H9 (cell line): ENCODE data around the gene STAU1. TPM values are rescaled to one million over a fixed set of nuclear protein-coding genes. Genes with fewer than 3 reads are reported as not detected.

ENCODE experiments used
- DNase-seq: peaks from one replicate; pipeline ENCODE4 v3.0.0-alpha.2; 2017
- H2AFZ ChIP-seq: one replicate; pipeline ENCODE4 v1.6.1; 2013; ENCODE audit warnings: mild to moderate bottlenecking, low read length, control low read depth, moderate library complexity
- H2AK5ac ChIP-seq: 2 replicates; pipeline ENCODE4 v1.6.1; 2013; ENCODE audit warnings: low read length, control low read depth, mixed read lengths; ENCODE audit not compliant: insufficient read length
- H2BK120ac ChIP-seq: one replicate; pipeline ENCODE4 v1.6.1; 2013; ENCODE audit warnings: low read depth, mild to moderate bottlenecking, low read length, control low read depth, inconsistent platforms; ENCODE audit not compliant: poor library complexity, severe bottlenecking
- H2BK12ac ChIP-seq: 2 replicates; pipeline ENCODE4 v1.6.1; 2013; ENCODE audit warnings: low read length, control low read depth, mixed read lengths, low read depth; ENCODE audit not compliant: insufficient read length
- H2BK15ac ChIP-seq: 2 replicates; pipeline ENCODE4 v1.6.1; 2013; ENCODE audit warnings: low read depth, low read length, control low read depth
- H2BK20ac ChIP-seq: one replicate; pipeline ENCODE4 v1.6.1; 2013; ENCODE audit warnings: low read depth, mild to moderate bottlenecking, low read length, control low read depth, inconsistent platforms; ENCODE audit not compliant: poor library complexity, severe bottlenecking
- H2BK5ac ChIP-seq: 2 replicates; pipeline ENCODE4 v1.6.1; 2013; ENCODE audit warnings: low read length, control low read depth, mixed read lengths; ENCODE audit not compliant: insufficient read length
- H3K14ac ChIP-seq: 2 replicates; pipeline ENCODE4 v1.6.1; 2013; ENCODE audit warnings: low read length, control low read depth; ENCODE audit not compliant: insufficient read depth
- H3K18ac ChIP-seq: 2 replicates; pipeline ENCODE4 v1.6.1; 2013; ENCODE audit warnings: low read depth, mild to moderate bottlenecking, mixed read lengths, low read length, control low read depth; ENCODE audit not compliant: insufficient read length
- H3K23ac ChIP-seq: 2 replicates; pipeline ENCODE4 v1.6.1; 2013; ENCODE audit warnings: low read length, control low read depth, mixed read lengths, low read depth; ENCODE audit not compliant: insufficient read length
- H3K23me2 ChIP-seq: 2 replicates; pipeline ENCODE4 v1.6.1; 2013; ENCODE audit warnings: low read depth, mild to moderate bottlenecking, mixed read lengths, low read length, control low read depth; ENCODE audit not compliant: insufficient read length, poor library complexity, severe bottlenecking
- H3K27ac ChIP-seq: 2 replicates; pipeline ENCODE4 v1.5.1; 2013; ENCODE audit warnings: low read length, control low read depth, mixed read lengths, low read depth; ENCODE audit not compliant: insufficient read length
- H3K27me3 ChIP-seq: 2 replicates; pipeline ENCODE4 v1.6.1; 2013; ENCODE audit warnings: low read length, control low read depth, inconsistent platforms; ENCODE audit not compliant: insufficient read depth
- H3K4ac ChIP-seq: 2 replicates; pipeline ENCODE4 v1.6.1; 2013; ENCODE audit warnings: low read depth, mild to moderate bottlenecking, control low read depth, inconsistent platforms, low read length, moderate library complexity
- H3K4me1 ChIP-seq: 2 replicates; pipeline ENCODE4 v1.6.1; 2013; ENCODE audit warnings: low read length, control low read depth, inconsistent platforms; ENCODE audit not compliant: insufficient read depth
- H3K4me2 ChIP-seq: 2 replicates; pipeline ENCODE4 v1.6.1; 2013; ENCODE audit warnings: low read length, control low read depth, mixed read lengths; ENCODE audit not compliant: insufficient read length, insufficient read depth
- H3K56ac ChIP-seq: 2 replicates; pipeline ENCODE4 v1.6.1; 2013; ENCODE audit warnings: low read depth, mild to moderate bottlenecking, mixed read lengths, low read length, control low read depth; ENCODE audit not compliant: insufficient read length
- H3K79me1 ChIP-seq: 2 replicates; pipeline ENCODE4 v1.6.1; 2013; ENCODE audit warnings: low read depth, mild to moderate bottlenecking, moderate library complexity, low read length, control low read depth, inconsistent platforms; ENCODE audit not compliant: insufficient read depth, poor library complexity, severe bottlenecking
- H3K79me2 ChIP-seq: 2 replicates; pipeline ENCODE4 v1.6.1; 2013; ENCODE audit warnings: low read length, control low read depth, inconsistent platforms; ENCODE audit not compliant: insufficient read depth
- H3K9ac ChIP-seq: 2 replicates; pipeline ENCODE4 v1.6.1; 2013; ENCODE audit warnings: low read length, control low read depth, mixed read lengths; ENCODE audit not compliant: insufficient read length; ENCODE audit errors: extremely low read depth
- H3K9me3 ChIP-seq: one replicate; pipeline ENCODE4 v1.6.1; 2013; ENCODE audit warnings: low read depth, low read length, inconsistent platforms; ENCODE audit not compliant: control insufficient read depth
- H3T11ph ChIP-seq: one replicate; pipeline ENCODE4 v1.6.1; 2013; ENCODE audit warnings: mild to moderate bottlenecking, low read length, control low read depth, inconsistent platforms
- H4K20me1 ChIP-seq: one replicate; pipeline ENCODE4 v1.6.1; 2013; ENCODE audit not compliant: control insufficient read depth, insufficient read length, insufficient read depth
- H4K5ac ChIP-seq: 2 replicates; pipeline ENCODE4 v1.6.1; 2013; ENCODE audit warnings: low read depth, mild to moderate bottlenecking, mixed read lengths, low read length, control low read depth; ENCODE audit not compliant: insufficient read length
- H4K8ac ChIP-seq: replicated peaks from 2 replicates; pipeline ENCODE4 v1.6.1; 2013; ENCODE audit warnings: low read length, control low read depth, mixed read lengths, low read depth; ENCODE audit not compliant: insufficient read length
- H4K91ac ChIP-seq: 2 replicates; pipeline ENCODE4 v1.6.1; 2013; ENCODE audit warnings: low read depth, mild to moderate bottlenecking, moderate library complexity, mixed read lengths, low read length, control low read depth; ENCODE audit not compliant: insufficient read length
- H3K27ac Mint-ChIP-seq, 3 experiments: 2 replicates in 2 of 3; 3 replicates in 1 of 3; pipeline ENCODE4 v1.8.0; 2020 to 2021; ENCODE audit warnings: mixed read lengths in 3 of 3, mild to moderate bottlenecking in 1 of 3, moderate library complexity in 1 of 3
- H3K27me3 Mint-ChIP-seq: 2 replicates; pipeline ENCODE4 v1.8.0; 2021; ENCODE audit warnings: low read depth, mild to moderate bottlenecking, moderate library complexity, mixed read lengths
- H3K36me3 Mint-ChIP-seq, 3 experiments: 2 replicates in 2 of 3; 3 replicates in 1 of 3; pipeline ENCODE4 v1.8.0; 2020 to 2021; ENCODE audit warnings: low read depth in 3 of 3, mixed read lengths in 3 of 3; ENCODE audit not compliant: insufficient read depth in 1 of 3
- H3K4me1 Mint-ChIP-seq, 2 experiments: 2 replicates each; pipeline ENCODE4 v1.8.0; 2020; ENCODE audit warnings: mixed read lengths in 2 of 2
- H3K4me3 Mint-ChIP-seq, 2 experiments: 2 replicates in 1 of 2; 3 replicates in 1 of 2; pipeline ENCODE4 v1.8.0; 2020 to 2021; ENCODE audit warnings: mild to moderate bottlenecking in 2 of 2, mixed read lengths in 2 of 2, moderate library complexity in 1 of 2
- H3K9me3 Mint-ChIP-seq, 2 experiments: 2 replicates in 1 of 2; 3 replicates in 1 of 2; pipeline ENCODE4 v1.8.0; 2020; ENCODE audit warnings: mild to moderate bottlenecking in 2 of 2, mixed read lengths in 2 of 2, moderate library complexity in 1 of 2
- WGBS: extraction: QIAGEN DNeasy Blood & Tissue Kit; methylation state at CpG from one replicate; pipeline ENCODE4 v1.1.7; 2013; ENCODE audit warnings: missing lambda C conversion rate, low lambda C conversion rate, mixed read lengths; ENCODE audit not compliant: insufficient read length; ENCODE audit errors: extremely low coverage; 5-methylcytosine and 5-hydroxymethylcytosine counted together
- total RNA-seq: library from RNA; stranded (reverse); gene quantifications from 2 replicates; pipeline ENCODE4 v1.2.1, GENCODE V29; 2021
- TF ChIP-seq, protein P1 (sequence below): fragments of 200-600 bp; sonication (generic); conservative IDR thresholded peaks from 3 replicates; pipeline ENCODE4 v1.8.0; 2021; ENCODE audit warnings: antibody characterized with exemption, mild to moderate bottlenecking

The STAU1 gene
- total RNA-seq, 1 experiment from 2014 or later = 106 TPM

- H3K18ac ChIP-seq = no peak overlapping the region
- H3K56ac ChIP-seq = no peak overlapping the region
- no peak overlapping the region for H2BK15ac ChIP-seq
- H2BK5ac ChIP-seq = no peak overlapping the region
- no peak for DNase-seq
- no peak overlapping the region for H3K23ac ChIP-seq
- H3K79me2 ChIP-seq = no peaks in the 10 kb centered on the region
- no peak overlapping the region for H4K91ac ChIP-seq
- H3K36me3 Mint-ChIP-seq = peaks cover 37 to 97% (median 94%) of the 10 kb centered on the region in 3 experiments; a peak in 6 of 7 replicates
- no peak overlapping the region for H3T11ph ChIP-seq
- no peak overlapping the region for H3K9ac ChIP-seq
- TF ChIP-seq, protein P1, sequence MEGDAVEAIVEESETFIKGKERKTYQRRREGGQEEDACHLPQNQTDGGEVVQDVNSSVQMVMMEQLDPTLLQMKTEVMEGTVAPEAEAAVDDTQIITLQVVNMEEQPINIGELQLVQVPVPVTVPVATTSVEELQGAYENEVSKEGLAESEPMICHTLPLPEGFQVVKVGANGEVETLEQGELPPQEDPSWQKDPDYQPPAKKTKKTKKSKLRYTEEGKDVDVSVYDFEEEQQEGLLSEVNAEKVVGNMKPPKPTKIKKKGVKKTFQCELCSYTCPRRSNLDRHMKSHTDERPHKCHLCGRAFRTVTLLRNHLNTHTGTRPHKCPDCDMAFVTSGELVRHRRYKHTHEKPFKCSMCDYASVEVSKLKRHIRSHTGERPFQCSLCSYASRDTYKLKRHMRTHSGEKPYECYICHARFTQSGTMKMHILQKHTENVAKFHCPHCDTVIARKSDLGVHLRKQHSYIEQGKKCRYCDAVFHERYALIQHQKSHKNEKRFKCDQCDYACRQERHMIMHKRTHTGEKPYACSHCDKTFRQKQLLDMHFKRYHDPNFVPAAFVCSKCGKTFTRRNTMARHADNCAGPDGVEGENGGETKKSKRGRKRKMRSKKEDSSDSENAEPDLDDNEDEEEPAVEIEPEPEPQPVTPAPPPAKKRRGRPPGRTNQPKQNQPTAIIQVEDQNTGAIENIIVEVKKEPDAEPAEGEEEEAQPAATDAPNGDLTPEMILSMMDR = no peak
- H3K9me3 Mint-ChIP-seq = no peaks in the 10 kb centered on the region
- no peaks in the 10 kb centered on the region for H3K4me1 ChIP-seq
- H3K14ac ChIP-seq = no peak overlapping the region
- no peak overlapping the region for H3K4ac ChIP-seq
- no peaks in the 10 kb centered on the region for H3K9me3 ChIP-seq
- H3K4me2 ChIP-seq = no peak overlapping the region
- H2BK120ac ChIP-seq = no peak overlapping the region
- WGBS = no CpG with 5 or more reads among the region's 3 CpGs
- H4K5ac ChIP-seq = no peak overlapping the region
- no peaks in the 10 kb centered on the region for H3K27me3 ChIP-seq
- no peak overlapping the region for H4K8ac ChIP-seq
- no peaks in the 10 kb centered on the region for H3K23me2 ChIP-seq
- H3K4me3 Mint-ChIP-seq = no peak overlapping the region
- H2AK5ac ChIP-seq = no peak overlapping the region
- H4K20me1 ChIP-seq = no peaks in the 10 kb centered on the region
- H2BK20ac ChIP-seq = no peak overlapping the region
- H3K4me1 Mint-ChIP-seq = no peaks in the 10 kb centered on the region
- no peaks in the 10 kb centered on the region for H3K79me1 ChIP-seq
- H3K27me3 Mint-ChIP-seq = no peaks in the 10 kb centered on the region
- no peak overlapping the region for H2AFZ ChIP-seq
- H3K27ac ChIP-seq = no peak overlapping the region
- H2BK12ac ChIP-seq = no peak overlapping the region
- no peak overlapping the region for H3K27ac Mint-ChIP-seq
Measured at GRCh38 chr20:49078310-49078709, 109.8 kb downstream of the STAU1 start.
